Ammon's horn (tissue), 1 donor: Measurements from ENCODE around the gene TRIM60.
"Not testable (repeated sequence)": the region's sequence is repeated elsewhere in the genome, so short reads cannot be mapped to it uniquely, and the experiment has no call there.

Experiments
- DNase-seq: peaks from one replicate; pipeline ENCODE4 v3.0.0-alpha.2; 2016; ENCODE audit warnings: low spot score

TRIM60 gene

DNA sequence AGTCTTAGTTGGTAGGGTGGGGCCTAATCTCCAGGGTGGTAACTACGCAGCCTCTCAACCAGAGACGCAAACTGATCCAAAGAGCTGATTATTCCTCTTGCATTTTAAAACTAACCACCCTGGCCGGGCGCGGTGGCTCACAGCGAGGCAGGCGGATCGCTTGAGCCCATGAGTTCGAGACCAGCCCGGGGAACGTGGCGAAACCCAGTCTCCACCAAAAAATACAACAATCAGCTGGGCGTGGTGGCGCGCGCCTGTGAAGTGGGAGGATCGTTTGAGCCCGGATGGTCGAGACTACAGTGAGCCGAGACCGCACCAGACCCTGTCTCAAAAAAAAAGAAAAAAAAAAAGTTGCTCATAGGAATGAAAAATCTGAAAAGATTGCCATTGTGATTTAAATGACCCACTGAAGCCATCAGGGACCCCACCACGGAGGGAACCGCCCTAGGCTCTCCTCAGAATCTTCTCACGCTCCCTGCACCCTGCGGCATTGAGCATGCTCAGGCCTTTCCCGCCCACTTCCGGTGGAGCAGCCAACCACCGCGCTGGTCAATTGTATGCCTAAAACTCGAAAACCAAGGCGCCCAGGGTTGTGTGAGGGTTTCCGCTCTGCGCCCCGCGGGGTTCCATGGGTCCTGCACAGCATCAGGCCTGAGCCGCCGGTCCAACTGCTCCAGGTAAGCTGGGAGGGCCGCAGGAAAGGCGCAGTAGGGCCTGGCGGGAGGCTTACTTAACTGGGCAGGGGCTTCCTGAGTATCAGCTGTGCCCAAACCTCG, at the start of gene TRIM60:
TRIM60 (plus strand) TSS at position 564 of the 776 bp plus-strand sequence. CDS start 8,074 bp downstream, outside the sequence.
- no peak for DNase-seq

DNA sequence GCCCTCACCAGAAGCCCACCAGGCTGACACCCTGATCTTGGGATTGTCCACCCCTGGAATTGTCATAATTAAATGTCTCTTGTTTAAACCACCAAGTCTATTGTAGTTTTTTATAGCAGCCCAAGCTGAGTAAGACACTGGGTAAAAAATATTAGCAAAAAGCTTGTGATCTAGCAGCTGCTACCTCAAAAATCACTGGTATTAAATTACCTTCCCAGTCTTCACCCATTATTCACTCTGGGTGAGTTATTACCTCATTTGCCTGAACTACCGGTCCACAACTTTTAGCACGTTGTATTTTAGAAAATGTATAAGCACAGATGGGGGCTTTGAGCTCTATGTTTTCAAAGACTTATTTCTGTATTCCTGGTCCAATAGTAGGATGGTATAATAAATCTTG, 42.3 kb upstream of the TRIM60 start:
- DNase-seq = no peak

- DNase-seq = not testable (repeated sequence)
Measured at GRCh38 chr4:164990786-164991185, 41.0 kb upstream of the TRIM60 start.

DNA sequence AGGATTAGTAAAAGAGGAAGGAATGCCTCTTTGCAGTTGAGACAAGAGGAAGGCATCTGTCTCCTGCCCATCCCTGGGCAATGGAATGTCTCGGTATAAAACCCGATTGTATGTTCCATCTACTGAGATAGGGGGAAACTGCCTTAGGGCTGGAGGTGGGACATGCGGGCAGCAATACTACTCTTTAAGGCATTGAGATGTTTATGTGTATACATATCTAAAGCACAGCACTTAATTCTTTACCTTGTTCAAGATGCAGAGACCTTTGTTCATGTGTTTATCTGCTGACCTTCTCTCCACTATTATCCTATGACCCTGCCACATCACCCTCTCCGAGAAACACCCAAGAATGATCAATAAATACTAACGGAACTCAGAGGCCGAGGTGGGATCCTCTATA, 35.7 kb upstream of the TRIM60 start:
- not testable (repeated sequence) for DNase-seq

- DNase-seq = no peak
Measured at GRCh38 chr4:164997324-164997723, 34.5 kb upstream of the TRIM60 start.

DNA sequence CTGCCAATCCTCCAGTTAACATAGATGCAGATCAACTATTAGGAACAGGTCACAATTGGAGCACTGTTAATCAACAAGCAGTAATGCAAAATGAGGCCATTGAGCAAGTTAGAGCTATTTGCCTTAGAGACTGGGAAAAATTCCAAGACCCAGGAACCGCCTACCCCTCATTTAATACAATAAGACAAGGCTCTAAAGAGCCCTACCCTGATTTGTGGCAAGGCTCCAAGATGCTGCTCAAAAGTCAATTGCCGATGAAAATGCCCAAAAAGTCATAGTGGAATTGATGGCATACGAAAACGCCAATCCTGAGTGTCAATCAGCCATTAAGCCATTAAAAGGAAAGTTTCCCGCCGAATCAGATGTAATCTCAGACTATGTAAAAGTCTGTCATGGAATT, 33.9 kb upstream of the TRIM60 start:
- DNase-seq = peak; percentile 58

DNA sequence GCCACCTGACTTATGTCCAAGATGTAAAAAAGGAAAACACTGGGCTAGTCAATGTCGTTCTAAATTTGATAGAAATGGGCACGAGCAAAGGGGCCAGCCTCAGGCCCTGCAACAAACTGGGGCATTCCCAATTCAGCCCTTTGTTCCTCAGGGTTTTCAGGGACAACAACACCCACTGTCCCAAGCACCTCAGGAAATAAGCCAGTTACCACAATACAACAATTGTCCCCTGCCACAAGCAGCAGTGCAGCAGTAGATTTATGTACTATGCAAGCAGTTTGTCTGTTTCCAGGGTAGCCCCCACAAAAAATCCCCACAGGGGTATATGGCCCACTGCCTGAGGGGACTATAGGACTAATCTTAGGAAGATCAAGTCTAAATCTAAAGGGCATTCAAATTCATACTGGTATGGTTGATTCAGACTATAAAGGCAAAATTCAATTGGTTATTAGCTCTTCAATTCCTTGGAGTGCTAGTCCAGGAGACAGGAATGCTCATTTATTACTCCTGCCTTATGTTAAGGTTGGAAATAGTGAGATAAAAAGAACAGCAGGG, 33.2 kb upstream of the TRIM60 start:
- peak; percentile 64 for DNase-seq

DNA sequence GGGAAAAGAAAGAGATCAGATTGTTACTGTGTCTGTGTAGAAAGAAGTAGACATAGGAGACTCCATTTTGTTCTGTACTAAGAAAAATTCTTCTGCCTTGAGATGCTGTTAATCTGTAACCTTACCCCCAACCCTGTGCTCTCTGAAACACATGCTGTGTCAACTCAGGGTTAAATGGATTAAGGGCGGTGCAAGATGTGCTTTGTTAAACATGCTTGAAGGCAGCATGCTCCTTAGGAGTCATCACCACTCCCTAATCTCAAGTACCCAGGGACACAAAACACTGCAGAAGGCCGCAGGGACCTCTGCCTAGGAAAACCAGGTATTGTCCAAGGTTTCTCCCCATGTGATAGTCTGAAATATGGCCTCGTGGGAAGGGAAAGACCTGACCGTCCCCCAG, 29.8 kb upstream of the TRIM60 start:
- not testable (repeated sequence) for DNase-seq

DNA sequence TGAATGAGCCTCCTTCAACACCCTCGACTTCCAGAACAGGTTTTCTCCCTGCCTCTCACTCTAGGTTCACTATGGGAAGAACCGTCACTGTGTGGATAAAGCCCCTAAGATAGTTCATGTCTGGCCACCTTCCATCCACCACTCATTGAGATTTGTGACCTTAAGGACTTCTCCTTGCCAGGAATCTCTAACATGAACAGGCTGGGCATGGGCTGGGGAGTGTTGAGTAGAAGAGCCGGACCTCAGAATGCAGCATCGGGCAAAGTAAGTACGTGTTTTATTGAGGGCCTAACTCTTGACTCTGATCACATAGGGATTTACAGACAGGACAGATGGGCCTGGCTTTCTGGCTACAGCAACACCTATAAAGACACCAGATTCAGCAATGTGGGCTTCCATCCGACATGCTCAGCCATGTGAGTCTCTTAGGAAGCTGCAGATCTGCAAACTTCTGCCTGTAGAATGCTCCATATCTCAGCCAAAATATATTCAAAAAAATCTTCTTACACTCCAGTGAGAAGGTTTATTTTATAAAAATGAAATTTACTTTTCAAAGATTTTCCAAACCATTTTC, 26.4 kb upstream of the TRIM60 start:
- no peak for DNase-seq

DNA sequence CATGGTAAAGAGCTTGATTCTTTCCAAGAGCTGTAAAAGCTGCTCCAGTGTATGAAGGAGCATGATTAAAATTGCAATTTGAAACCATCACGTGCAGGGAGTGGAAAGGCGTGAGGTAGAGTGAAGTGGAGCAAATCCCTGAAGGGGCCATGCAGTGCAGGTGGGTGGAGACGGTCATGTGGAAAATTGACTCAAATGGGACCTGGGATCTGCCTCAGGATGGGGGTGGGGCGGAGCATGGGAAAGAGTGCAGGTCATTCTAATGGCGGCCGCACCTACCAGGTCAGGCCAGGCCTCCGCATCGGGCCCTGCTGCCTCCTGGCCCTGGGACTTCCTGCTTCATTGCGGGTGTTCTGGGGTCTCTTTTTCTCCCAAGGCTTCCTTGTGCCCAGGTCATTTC, 25.3 kb upstream of the TRIM60 start:
- DNase-seq = no peak

GRCh38 chr4:165006886-165007285, 24.9 kb upstream of the TRIM60 start:
- DNase-seq = no peak

DNA sequence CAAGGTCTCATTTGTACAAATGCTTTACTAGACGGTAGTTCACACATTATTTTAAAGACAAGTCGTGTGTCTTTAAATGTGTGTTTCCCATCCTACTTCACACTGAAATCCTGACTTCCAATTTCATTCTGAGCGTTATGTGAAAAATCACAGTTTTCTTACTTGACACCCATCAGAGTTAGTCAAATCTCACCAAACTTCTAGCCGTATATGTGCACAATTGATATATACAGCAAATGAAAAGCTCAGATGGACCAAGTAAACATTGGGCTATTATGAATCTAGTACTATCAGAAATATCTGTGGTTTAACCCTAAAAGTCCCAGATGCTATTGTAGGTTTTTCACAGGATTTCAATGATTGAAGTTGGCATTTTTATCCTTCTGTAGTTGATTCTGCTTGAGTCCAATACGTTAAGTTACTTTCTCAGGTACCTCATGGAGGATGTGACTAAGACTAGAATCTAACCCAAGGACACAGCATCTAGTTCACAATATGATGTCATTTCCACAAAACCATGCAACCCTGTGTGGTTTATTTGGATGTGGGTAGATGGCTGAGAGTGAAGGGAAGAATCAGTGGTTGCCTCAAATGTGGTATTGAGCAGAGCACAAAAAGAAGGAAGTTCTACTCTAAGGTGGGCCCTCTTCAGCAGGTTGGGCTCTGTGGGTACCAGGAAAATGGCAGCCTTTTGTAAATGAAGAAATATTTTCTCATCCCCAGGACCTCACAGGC, 22.1 kb upstream of the TRIM60 start:
- no peak for DNase-seq

DNA sequence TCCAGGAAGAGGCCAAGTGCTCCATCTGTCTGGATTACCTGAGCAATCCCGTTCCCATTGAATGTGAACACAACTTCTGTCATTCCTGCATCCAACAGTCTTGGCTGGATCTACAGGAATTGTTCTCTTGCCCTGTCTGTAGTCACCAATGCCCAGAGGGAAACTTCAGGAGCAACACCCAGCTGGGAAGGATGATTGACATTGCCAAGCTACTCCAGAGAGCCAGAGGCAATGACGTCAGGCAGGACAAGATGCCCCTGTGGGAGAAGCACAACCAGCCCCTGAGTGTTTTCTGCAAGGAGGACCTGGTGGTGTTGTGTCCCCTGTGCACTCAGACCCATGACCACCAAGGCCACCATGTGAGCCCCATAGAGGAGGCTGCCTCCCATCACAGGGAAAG, 21.3 kb upstream of the TRIM60 start:
- no peak for DNase-seq

GRCh38 chr4:165010991-165011390, 20.8 kb upstream of the TRIM60 start:
- DNase-seq = no peak

GRCh38 chr4:165011403-165011802, 20.4 kb upstream of the TRIM60 start:
- no peak for DNase-seq

- no peak for DNase-seq
Measured at GRCh38 chr4:165013691-165014090, 18.1 kb upstream of the TRIM60 start.

DNA sequence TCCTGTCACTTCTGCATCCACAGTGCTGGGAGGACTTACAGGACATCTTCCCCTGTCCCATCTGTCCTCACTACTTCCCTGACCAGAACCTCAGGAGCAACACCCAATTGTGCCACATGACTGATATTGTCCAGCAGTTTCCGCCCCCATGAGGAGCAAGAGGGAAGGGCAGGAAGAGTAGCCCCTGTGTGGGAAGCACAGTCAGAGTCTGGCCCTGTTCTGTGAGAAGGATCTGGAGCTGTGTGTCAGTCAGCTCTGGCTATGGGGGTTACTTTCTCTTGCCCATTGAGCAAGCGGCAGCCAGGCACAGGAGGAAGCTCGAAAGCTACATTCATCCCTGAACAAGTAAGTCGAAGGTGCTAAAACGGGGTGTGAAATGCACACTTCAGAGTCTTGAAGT, 14.8 kb upstream of the TRIM60 start:
- no peak for DNase-seq

GRCh38 chr4:165019995-165020394, 11.8 kb upstream of the TRIM60 start:
- DNase-seq = not testable (repeated sequence)

GRCh38 chr4:165025782-165026181, 6.0 kb upstream of the TRIM60 start:
- not testable (repeated sequence) for DNase-seq

GRCh38 chr4:165027762-165028402, 3.9 kb upstream of the TRIM60 start:
- peak; percentile 21 for DNase-seq

DNA sequence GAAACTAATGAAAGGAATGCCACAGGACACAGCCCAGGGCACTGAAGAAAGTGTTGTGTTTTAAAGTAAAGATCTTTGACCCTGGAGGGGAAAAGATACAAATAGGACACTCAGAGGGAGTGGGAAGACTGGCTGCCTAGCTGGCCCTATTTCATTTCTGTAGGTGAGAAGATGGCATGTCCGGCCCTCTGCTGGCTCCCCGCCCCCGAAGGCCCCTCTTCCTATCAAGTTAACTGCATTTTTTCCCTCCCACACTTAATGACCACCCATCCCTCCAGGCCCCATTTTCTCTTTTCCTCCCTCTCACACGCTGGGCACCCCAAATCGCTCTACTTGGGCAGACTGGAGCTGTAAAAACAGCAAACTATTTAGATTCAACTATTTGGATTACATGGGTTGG, 16.4 kb downstream of the TRIM60 start:
- no peak for DNase-seq

DNA sequence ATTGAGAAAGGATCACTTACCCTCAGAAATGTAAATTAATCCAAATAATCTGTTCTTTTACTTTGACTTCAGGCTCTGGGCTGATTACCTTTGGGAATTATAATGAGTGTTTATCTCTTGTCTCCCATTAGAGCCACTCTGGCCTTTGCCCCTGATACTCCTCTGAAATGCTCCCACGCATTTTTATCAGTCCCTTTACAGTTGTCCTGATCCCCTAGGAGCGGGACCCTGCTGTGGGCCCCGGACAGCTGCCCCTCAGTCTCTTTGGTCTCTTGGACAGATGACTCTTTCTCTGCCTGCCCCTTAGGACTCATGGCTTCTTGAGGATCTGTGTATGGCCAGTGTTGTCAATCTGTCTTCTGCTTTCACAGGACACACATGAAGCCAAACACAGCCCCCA, 20.8 kb downstream of the TRIM60 start:
- no peak for DNase-seq
